ENCODE results near the gene B4GALT7. TPM values are rescaled to one million over a fixed set of nuclear protein-coding genes. Genes with fewer than 3 reads are reported as not detected.

Gene B4GALT7
- total RNA-seq, 1 experiment from 2014 or later, result 26.3 TPM

DNA sequence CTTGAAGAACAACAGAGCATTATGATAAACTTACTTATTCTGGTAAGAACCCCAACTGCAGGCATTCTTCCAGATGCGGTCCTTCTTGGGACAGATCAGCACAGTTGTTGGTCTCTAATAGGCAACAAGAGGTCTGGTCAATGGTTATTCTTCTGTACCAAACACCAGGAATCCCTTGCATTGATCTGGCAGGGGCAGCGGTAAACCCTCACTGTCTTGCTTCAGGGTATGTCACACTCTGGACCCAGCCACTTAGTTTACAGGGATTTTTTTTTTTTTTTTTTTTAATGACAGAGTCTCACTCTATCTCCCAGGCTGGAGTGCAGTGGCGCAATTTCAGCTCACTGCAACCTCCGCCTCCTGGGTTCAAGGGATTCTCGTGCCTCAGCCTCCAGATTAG lies 44.3 kb upstream of the B4GALT7 start:
- H3K36me3 Mint-ChIP-seq (ENCODE audit: insufficient read depth in 1 of 3, low read depth in 3 of 3), result peaks cover 10 to 22% (median 22%) of the 10 kb centered on the region in 3 experiments
- DNase-seq, result no peak
- peaks cover 9% of the 10 kb centered on the region; the same call in 1 of the 2 replicates for H3K79me2 ChIP-seq (ENCODE audit: insufficient read depth, low read length)
- no peak overlapping the region for H4K5ac ChIP-seq (ENCODE audit: insufficient read length, low read depth, low read length)
- H3K27ac Mint-ChIP-seq, result no peak overlapping the region
- H3K56ac ChIP-seq (ENCODE audit: insufficient read length, low read depth, low read length), result no peak overlapping the region
- H3K4ac ChIP-seq (ENCODE audit: low read depth, low read length), result no peak overlapping the region
- H2AK5ac ChIP-seq (ENCODE audit: insufficient read length, low read length), result no peak overlapping the region
- H4K8ac ChIP-seq (replicated peaks; ENCODE audit: insufficient read length, low read depth, low read length), result no peak overlapping the region
- no peak overlapping the region for H3K18ac ChIP-seq (ENCODE audit: insufficient read length, low read depth, low read length)
- TF ChIP-seq, protein P1, sequence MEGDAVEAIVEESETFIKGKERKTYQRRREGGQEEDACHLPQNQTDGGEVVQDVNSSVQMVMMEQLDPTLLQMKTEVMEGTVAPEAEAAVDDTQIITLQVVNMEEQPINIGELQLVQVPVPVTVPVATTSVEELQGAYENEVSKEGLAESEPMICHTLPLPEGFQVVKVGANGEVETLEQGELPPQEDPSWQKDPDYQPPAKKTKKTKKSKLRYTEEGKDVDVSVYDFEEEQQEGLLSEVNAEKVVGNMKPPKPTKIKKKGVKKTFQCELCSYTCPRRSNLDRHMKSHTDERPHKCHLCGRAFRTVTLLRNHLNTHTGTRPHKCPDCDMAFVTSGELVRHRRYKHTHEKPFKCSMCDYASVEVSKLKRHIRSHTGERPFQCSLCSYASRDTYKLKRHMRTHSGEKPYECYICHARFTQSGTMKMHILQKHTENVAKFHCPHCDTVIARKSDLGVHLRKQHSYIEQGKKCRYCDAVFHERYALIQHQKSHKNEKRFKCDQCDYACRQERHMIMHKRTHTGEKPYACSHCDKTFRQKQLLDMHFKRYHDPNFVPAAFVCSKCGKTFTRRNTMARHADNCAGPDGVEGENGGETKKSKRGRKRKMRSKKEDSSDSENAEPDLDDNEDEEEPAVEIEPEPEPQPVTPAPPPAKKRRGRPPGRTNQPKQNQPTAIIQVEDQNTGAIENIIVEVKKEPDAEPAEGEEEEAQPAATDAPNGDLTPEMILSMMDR (conservative IDR thresholded peaks at IDR 0.05), result no peak
- H2BK5ac ChIP-seq (ENCODE audit: insufficient read length, low read length), result no peak overlapping the region
- peaks cover 15% of the 10 kb centered on the region for H3K23me2 ChIP-seq (ENCODE audit: insufficient read length, low read depth, low read length, poor library complexity, severe bottlenecking)
- peaks cover 5% of the 10 kb centered on the region; the same call in 1 of the 2 replicates for H3K4me1 ChIP-seq (ENCODE audit: insufficient read depth, low read length)
- H4K91ac ChIP-seq (ENCODE audit: insufficient read length, low read depth, low read length), result no peak overlapping the region
- H3K4me3 Mint-ChIP-seq, result no peak overlapping the region
- no peak overlapping the region for H2AFZ ChIP-seq (ENCODE audit: low read length)
- H3K79me1 ChIP-seq (ENCODE audit: insufficient read depth, low read depth, low read length, poor library complexity, severe bottlenecking), result peaks cover 14% of the 10 kb centered on the region
- H3K27ac ChIP-seq (ENCODE audit: insufficient read length, low read depth, low read length), result no peak overlapping the region
- H3K27me3 ChIP-seq (ENCODE audit: insufficient read depth, low read length), result no peaks in the 10 kb centered on the region
- no peak overlapping the region for H3K14ac ChIP-seq (ENCODE audit: insufficient read depth, low read length)
- peaks cover 4% of the 10 kb centered on the region; the same call in 1 of the 2 replicates for H3K27me3 Mint-ChIP-seq (ENCODE audit: low read depth)
- no peak overlapping the region for H3T11ph ChIP-seq (ENCODE audit: low read length)
- H3K9me3 Mint-ChIP-seq, result peaks cover 7 to 8% of the 10 kb centered on the region in 2 experiments
- no peak overlapping the region for H2BK120ac ChIP-seq (ENCODE audit: low read depth, low read length, poor library complexity, severe bottlenecking)
- H3K9ac ChIP-seq (ENCODE audit: extremely low read depth, insufficient read length, low read length), result no peak overlapping the region
- no peak overlapping the region for H2BK12ac ChIP-seq (ENCODE audit: insufficient read length, low read depth, low read length)
- no peaks in the 10 kb centered on the region for H4K20me1 ChIP-seq (ENCODE audit: control insufficient read depth, insufficient read depth, insufficient read length)
- H2BK20ac ChIP-seq (ENCODE audit: low read depth, low read length, poor library complexity, severe bottlenecking), result no peak overlapping the region
- no peak overlapping the region for H3K4me2 ChIP-seq (ENCODE audit: insufficient read depth, insufficient read length, low read length)
- no peak overlapping the region for H2BK15ac ChIP-seq (ENCODE audit: low read depth, low read length)
- H3K9me3 ChIP-seq (ENCODE audit: control insufficient read depth, low read depth, low read length), result no peaks in the 10 kb centered on the region
- no peak overlapping the region for H3K23ac ChIP-seq (ENCODE audit: insufficient read length, low read depth, low read length)
- peaks cover 33 to 37% of the 10 kb centered on the region in 2 experiments for H3K4me1 Mint-ChIP-seq
- no CpG with 5 or more reads among the region's 5 CpGs for WGBS (ENCODE audit: extremely low coverage, insufficient read length, low lambda C conversion rate)
